Measurements from ENCODE around the gene SP2.

DNA sequence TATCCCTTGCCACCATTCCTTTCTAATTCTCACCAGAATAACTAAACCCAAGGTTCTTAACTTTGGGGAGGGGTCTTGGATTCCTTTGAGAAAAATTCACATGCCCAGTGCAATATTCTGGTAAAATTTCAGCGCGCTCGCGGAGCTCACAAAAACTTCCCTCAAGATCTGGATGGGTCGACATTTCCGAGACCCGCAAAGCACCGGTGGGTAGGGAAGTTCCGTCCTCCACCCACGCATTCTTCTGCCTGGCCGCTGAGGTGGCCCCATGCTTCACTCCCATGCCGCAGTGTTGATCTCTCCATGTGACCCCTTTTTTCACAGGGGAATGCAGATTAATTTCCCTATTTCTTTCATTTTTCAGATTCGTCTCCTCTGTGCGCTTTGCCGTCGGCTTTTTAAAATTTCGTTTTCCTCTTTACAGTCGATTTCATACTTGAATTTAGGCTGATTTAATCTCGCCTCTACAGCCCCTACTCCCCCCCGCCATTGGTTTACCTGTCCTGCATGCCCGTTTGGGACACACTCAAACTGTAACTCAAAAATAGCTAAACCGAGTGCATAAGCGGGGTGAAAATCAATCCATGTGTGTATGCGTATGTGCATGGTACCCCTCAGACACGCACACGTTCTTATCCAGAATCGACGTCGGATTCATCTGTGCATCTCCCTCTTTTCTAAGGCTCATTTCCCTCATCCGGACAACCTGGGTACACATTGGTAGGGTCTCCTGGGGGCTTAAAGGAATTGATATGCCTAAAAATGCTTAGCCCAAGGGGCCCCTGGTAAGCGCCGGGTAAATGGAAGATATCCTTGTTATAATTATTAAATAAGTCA is 43.7 kb upstream of the SP2 start:
- TF ChIP-seq, protein P1, sequence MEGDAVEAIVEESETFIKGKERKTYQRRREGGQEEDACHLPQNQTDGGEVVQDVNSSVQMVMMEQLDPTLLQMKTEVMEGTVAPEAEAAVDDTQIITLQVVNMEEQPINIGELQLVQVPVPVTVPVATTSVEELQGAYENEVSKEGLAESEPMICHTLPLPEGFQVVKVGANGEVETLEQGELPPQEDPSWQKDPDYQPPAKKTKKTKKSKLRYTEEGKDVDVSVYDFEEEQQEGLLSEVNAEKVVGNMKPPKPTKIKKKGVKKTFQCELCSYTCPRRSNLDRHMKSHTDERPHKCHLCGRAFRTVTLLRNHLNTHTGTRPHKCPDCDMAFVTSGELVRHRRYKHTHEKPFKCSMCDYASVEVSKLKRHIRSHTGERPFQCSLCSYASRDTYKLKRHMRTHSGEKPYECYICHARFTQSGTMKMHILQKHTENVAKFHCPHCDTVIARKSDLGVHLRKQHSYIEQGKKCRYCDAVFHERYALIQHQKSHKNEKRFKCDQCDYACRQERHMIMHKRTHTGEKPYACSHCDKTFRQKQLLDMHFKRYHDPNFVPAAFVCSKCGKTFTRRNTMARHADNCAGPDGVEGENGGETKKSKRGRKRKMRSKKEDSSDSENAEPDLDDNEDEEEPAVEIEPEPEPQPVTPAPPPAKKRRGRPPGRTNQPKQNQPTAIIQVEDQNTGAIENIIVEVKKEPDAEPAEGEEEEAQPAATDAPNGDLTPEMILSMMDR (conservative IDR thresholded peaks at IDR 0.05; ENCODE audit: low read depth, low read length): no peak
- no peak for TF ChIP-seq EZH2phosphoT487 (IDR thresholded peaks at IDR 0.05; ENCODE audit: borderline replicate concordance, low read length)
